ENCODE results near the gene MAN1A2. TPM values are rescaled to one million over a fixed set of nuclear protein-coding genes. Genes with fewer than 3 reads are reported as not detected.
"Not testable (repeated sequence)": the region's sequence is repeated elsewhere in the genome, so short reads cannot be mapped to it uniquely, and the experiment has no call there.

The MAN1A2 gene
- total RNA-seq, 1 donor = 43.7 TPM

- no peak overlapping the region for H3K4me3 ChIP-seq (ENCODE audit: low read depth, low read length)
- DNase-seq (ENCODE audit: low read depth) = no peak
- TF ChIP-seq CTCF (IDR thresholded peaks at IDR 0.05; ENCODE audit: insufficient read depth, low read length) = no peak
Measured at GRCh38 chr1:117425050-117425734, 57.9 kb downstream of the MAN1A2 start.

- H3K4me3 ChIP-seq (ENCODE audit: low read depth, low read length) = no peak overlapping the region
- DNase-seq (ENCODE audit: low read depth) = no peak
- no peak for TF ChIP-seq CTCF (IDR thresholded peaks at IDR 0.05; ENCODE audit: insufficient read depth, low read length)
Measured at GRCh38 chr1:117427297-117427696, 60.0 kb downstream of the MAN1A2 start.

- H3K4me3 ChIP-seq (ENCODE audit: low read depth, low read length) = no peak overlapping the region
- TF ChIP-seq CTCF (IDR thresholded peaks at IDR 0.05; ENCODE audit: insufficient read depth, low read length) = no peak
- no peak for DNase-seq (ENCODE audit: low read depth)
Measured at GRCh38 chr1:117433943-117434342, 66.7 kb downstream of the MAN1A2 start.

GRCh38 chr1:117436513-117436912, 69.3 kb downstream of the MAN1A2 start:
- DNase-seq (ENCODE audit: low read depth) = no peak
- no peak for TF ChIP-seq CTCF (IDR thresholded peaks at IDR 0.05; ENCODE audit: insufficient read depth, low read length)
- no peak overlapping the region for H3K4me3 ChIP-seq (ENCODE audit: low read depth, low read length)

- TF ChIP-seq CTCF (IDR thresholded peaks at IDR 0.05; ENCODE audit: insufficient read depth, low read length) = no peak
- H3K4me3 ChIP-seq (ENCODE audit: low read depth, low read length) = no peak overlapping the region
- peak; percentile 9 for DNase-seq (ENCODE audit: low read depth)
Measured at GRCh38 chr1:117447661-117448060, 80.4 kb downstream of the MAN1A2 start.

- no peak for DNase-seq (ENCODE audit: low read depth)
- no peak for TF ChIP-seq CTCF (IDR thresholded peaks at IDR 0.05; ENCODE audit: insufficient read depth, low read length)
- no peak overlapping the region for H3K4me3 ChIP-seq (ENCODE audit: low read depth, low read length)
Measured at GRCh38 chr1:117452216-117452615, 85.0 kb downstream of the MAN1A2 start.

- no peak for DNase-seq (ENCODE audit: low read depth)
- H3K4me3 ChIP-seq (ENCODE audit: low read depth, low read length) = no peak overlapping the region
- TF ChIP-seq CTCF (IDR thresholded peaks at IDR 0.05; ENCODE audit: insufficient read depth, low read length) = no peak
Measured at GRCh38 chr1:117453958-117454357, 86.7 kb downstream of the MAN1A2 start.

- not testable (repeated sequence) for H3K4me3 ChIP-seq (ENCODE audit: low read depth, low read length); DNase-seq (ENCODE audit: low read depth)
Measured at GRCh38 chr1:117458410-117458809, 91.2 kb downstream of the MAN1A2 start.

All from fibroblast of the aortic adventitia (primary cell).